K562 (cell line): ENCODE data around the gene CCDC186. TPM values are rescaled to one million over a fixed set of nuclear protein-coding genes. Genes with fewer than 3 reads are reported as not detected.

Source experiments
- ATAC-seq: fragments of 200-7000 bp; cut with Tn5 transposase; 3 replicates; pipeline ENCODE4 v1.9.1; 2020; ENCODE audit warnings: moderate library complexity
- BruUV-seq: library from RNA; stranded (reverse); fragments of 400-500 nt; replicated peaks from 2 replicates; lab custom pipeline; 2021; lab: Mats Ljungman, UMichigan
- CTCF ChIA-PET: fragments of 300-600 bp; formaldehyde crosslinking; extraction: SDS; loops from one replicate; lab custom pipeline; 2021; ENCODE audit warnings: low intra/inter-chr PET ratio; lab: Yijun Ruan, JAX
- POLR2A ChIA-PET: fragments of 300-600, 350-650 bp; sonication (Branson Sonifier 250); formaldehyde crosslinking; extraction: SDS; loops from one replicate; lab custom pipeline; 2021; ENCODE audit warnings: antibody characterized with exemption, inconsistent platforms; lab: Yijun Ruan, JAX
- DNase-seq, 4 experiments: peaks; one replicate each; pipeline versions ENCODE4 v3.0.0 to v3.0.0-alpha.2; 2011 to 2018; ENCODE audit warnings: low spot score in 3 of 4, mixed read lengths in 3 of 4; ENCODE audit errors: extremely low read depth in 1 of 4
- FAIRE-seq: peaks from 2 replicates; lab custom pipeline; 2011; peaks lifted over from hg19 to GRCh38; lab: Jason Lieb, UNC
- H2AFZ ChIP-seq: 2 replicates; pipeline ENCODE4 v1.6.0; 2011; ENCODE audit warnings: low read depth, low read length, control low read depth, inconsistent platforms
- H3K27ac ChIP-seq: fragments of 200-600 bp; 3 replicates; pipeline ENCODE4 v1.8.0; 2011; ENCODE audit warnings: low read depth, mild to moderate bottlenecking, control low read depth, inconsistent platforms, low read length, moderate library complexity, mixed read lengths; ENCODE audit errors: extremely low read depth
- H3K27me3 ChIP-seq, 2 experiments: fragments of 300-600 bp in 1 of 2; 2 replicates in 1 of 2; 3 replicates in 1 of 2; pipeline versions ENCODE4 v1.6.0 to v1.8.0; 2011; ENCODE audit warnings: inconsistent platforms in 2 of 2, low read length in 2 of 2, mild to moderate bottlenecking in 1 of 2, mixed read lengths in 1 of 2, moderate library complexity in 1 of 2; ENCODE audit not compliant: control insufficient read depth in 2 of 2, insufficient read depth in 2 of 2
- H3K36me3 ChIP-seq: fragments of 300-600 bp; 3 replicates; pipeline ENCODE4 v1.8.0; 2011; ENCODE audit warnings: mild to moderate bottlenecking, low read length, inconsistent platforms; ENCODE audit not compliant: control insufficient read depth, insufficient read depth
- H3K4me1 ChIP-seq, 2 experiments: fragments of 200-600 bp in 1 of 2; replicated peaks in 1 of 2; 2 replicates in 1 of 2; 3 replicates in 1 of 2; pipeline versions ENCODE4 v1.5.1 to v1.8.0; 2011; ENCODE audit warnings: inconsistent platforms in 2 of 2, low read length in 2 of 2, mild to moderate bottlenecking in 1 of 2, mixed read lengths in 1 of 2, moderate library complexity in 1 of 2; ENCODE audit not compliant: control insufficient read depth in 2 of 2, insufficient read depth in 2 of 2
- H3K4me2 ChIP-seq: 2 replicates; pipeline ENCODE4 v1.6.1; 2011; ENCODE audit warnings: low read length, control low read depth, inconsistent platforms, mixed read lengths; ENCODE audit not compliant: insufficient read depth
- H3K4me3 ChIP-seq: fragments of 200-600 bp; sonication (generic), shearing (Covaris generic); 2 replicates; pipeline ENCODE4 v1.5.1; 2016; ENCODE audit warnings: control low read depth, inconsistent platforms
- H3K79me2 ChIP-seq: fragments of 200-600 bp; 3 replicates; pipeline ENCODE4 v1.8.0; 2011; ENCODE audit warnings: low read length, inconsistent platforms; ENCODE audit not compliant: control insufficient read depth, insufficient read depth
- H3K9ac ChIP-seq, 2 experiments: 2 replicates each; pipeline versions ENCODE4 v1.6.0 to v1.6.1; 2011; ENCODE audit warnings: low read depth in 2 of 2, low read length in 2 of 2, control low read depth in 1 of 2, inconsistent platforms in 1 of 2, mild to moderate bottlenecking in 1 of 2, mixed read lengths in 1 of 2; ENCODE audit not compliant: insufficient read depth in 1 of 2
- H3K9me1 ChIP-seq: one replicate; pipeline ENCODE4 v1.6.0; 2011; ENCODE audit warnings: inconsistent platforms, mild to moderate bottlenecking, low read length, moderate library complexity; ENCODE audit not compliant: control insufficient read depth, insufficient read depth
- H3K9me3 ChIP-seq: replicated peaks from 2 replicates; pipeline ENCODE4 v1.5.1; 2011; ENCODE audit warnings: low read depth, low read length, inconsistent platforms; ENCODE audit not compliant: control insufficient read depth, insufficient read depth
- H4K20me1 ChIP-seq: replicated peaks from 2 replicates; pipeline ENCODE4 v1.6.1; 2011; ENCODE audit warnings: low read length, inconsistent platforms, mixed read lengths; ENCODE audit not compliant: control insufficient read depth, insufficient read depth
- RREB1 ChIP-seq: fragments of 250-450 bp; sonication (Bioruptor Pico); IDR thresholded peaks from 2 replicates; pipeline ENCODE4 v1.4.0; 2020
- SPI1 ChIP-seq: IDR thresholded peaks from 2 replicates; pipeline ENCODE4 v1.6.1; 2011; ENCODE audit warnings: low read depth, low read length, control low read depth, borderline replicate concordance
- ZZZ3 ChIP-seq: fragments of 450-650 bp; IDR thresholded peaks from 2 replicates; pipeline ENCODE4 v1.6.1; 2016; ENCODE audit warnings: antibody characterized with exemption, mild to moderate bottlenecking, moderate library complexity
- WGBS: fragments of 100-300 bp; shearing (Covaris generic); methylation state at CpG from one replicate; pipeline ENCODE4 v1.1.6; 2016; ENCODE audit warnings: low coverage, mixed read lengths; ENCODE audit not compliant: insufficient coverage; ENCODE audit errors: missing lambda C conversion rate; 5-methylcytosine and 5-hydroxymethylcytosine counted together
- in situ Hi-C: fragments of 300-500 bp; cut with MboI; formaldehyde crosslinking; loops from 4 replicates; pipeline ENCODE4 v1.15.0; 2018; ENCODE audit warnings: inconsistent platforms, mixed read lengths
- intact Hi-C: fragments of 100-400 bp; cut with micrococcal nuclease; formaldehyde crosslinking; loops from 2 replicates; pipeline ENCODE4 v1.14.2; 2022
- polyA plus RNA-seq, 8 experiments: library from polyadenylated mRNA; depleted of rRNA in 4 of 8; stranded (reverse) in 5 of 8; unstranded in 3 of 8; fragments of >200 nt; fragmentation: Nextera tagmentation in 2 of 8; fragmentation: Illumina TruSeq in 1 of 8; extraction: Ambion mirVana in 2 of 8; extraction: Trizol in 1 of 8; gene quantifications; 2 replicates each; pipeline versions ENCODE4 v1.2.1 to v1.2.3, GENCODE V29; 2011 to 2014; ENCODE audit warnings: inconsistent platforms in 1 of 8, missing spikeins in 1 of 8
- total RNA-seq, 7 experiments: library from RNA; depleted of rRNA in 6 of 7; stranded (reverse); fragments of >200 nt in 6 of 7; fragmentation: Illumina TruSeq in 2 of 7; extraction: Trizol in 2 of 7; gene quantifications; 2 replicates each; pipeline versions ENCODE4 v1.2.1 to v1.2.3, GENCODE V29; 2011 to 2021; ENCODE audit warnings: low replicate concordance in 1 of 7

Gene CCDC186
- total and polyA plus RNA-seq, 9 of the 15 experiments (the other 6 are each of a cell fraction or from before 2014, with no cell fraction given), result 2.0 to 7.5 (median 4.7) TPM

- WGBS, result 54% methylated on average over 3 of the region's 3 CpGs
- FAIRE-seq, result peak; percentile 26
- no peak overlapping the region for H2AFZ ChIP-seq
- no peaks in the 10 kb centered on the region for H4K20me1 ChIP-seq
- CTCF ChIA-PET, result no interaction called here
- no peaks in the 10 kb centered on the region for H3K9me3 ChIP-seq
- no peaks in the 10 kb centered on the region for H3K79me2 ChIP-seq
- POLR2A ChIA-PET, result interaction anchor here (0.6 kb wide), 1 partner anchor 143 kb away, joined by 4 read pairs; no protein-coding TSS in a partner anchor
- in situ Hi-C loops (no loop called here), intact Hi-C loops (no loop called here)
- no peak overlapping the region for H3K27ac ChIP-seq
- no peak for ATAC-seq
- DNase-seq, result no peak
- H3K4me1 ChIP-seq, result no peaks in the 10 kb centered on the region
- BruUV-seq, result no TSS peak
- H3K4me3 ChIP-seq, result no peak overlapping the region
- H3K4me2 ChIP-seq, result no peak overlapping the region
- TF ChIP-seq ZZZ3 (no peak), SPI1 (peak; percentile 95), RREB1 (CRISPR knock-in tag) (no peak)
- TF ChIP-seq, all 486 proteins: peak for 1
- Histone ChIP-seq H3K9me1 (no peaks in the 10 kb centered on the region), H3K9ac (no peak overlapping the region), H3K36me3 (peaks cover 7% of the 10 kb centered on the region; the same call in 2 of the 3 replicates), H3K27me3 (no peaks in the 10 kb centered on the region)
Measured at GRCh38 chr10:114131094-114131493, 42.9 kb downstream of the CCDC186 start.
